PC-3 (cell line): ENCODE measurements around the gene TESK1. TPM values are rescaled to one million over a fixed set of nuclear protein-coding genes. Genes with fewer than 3 reads are reported as not detected.
"Not testable (repeated sequence)": the region's sequence is repeated elsewhere in the genome, so short reads cannot be mapped to it uniquely, and the experiment has no call there.

Source experiments
- ATAC-seq: fragments of 200-7000 bp; cut with Tn5 transposase; 2 replicates; pipeline ENCODE4 v1.9.1; 2020; ENCODE audit warnings: mild to moderate bottlenecking, moderate library complexity
- BruUV-seq: library from RNA; stranded (reverse); fragments of 400-500 nt; replicated peaks from 2 replicates; lab custom pipeline; 2021; lab: Mats Ljungman, UMichigan
- CTCF ChIA-PET: fragments of 300-600 bp; sonication (Branson Sonifier 250); formaldehyde crosslinking; loops from one replicate; lab custom pipeline; 2022; ENCODE audit warnings: antibody characterized with exemption; lab: Charles Lee
- POLR2A ChIA-PET: fragments of 300-600 bp; sonication (Branson Sonifier 250); formaldehyde crosslinking; loops from one replicate; lab custom pipeline; 2022; ENCODE audit warnings: antibody characterized with exemption; ENCODE audit not compliant: unreplicated experiment; lab: Charles Lee
- DNase-seq: peaks from one replicate; pipeline ENCODE4 v3.0.0-alpha.2; 2015
- H2AFZ ChIP-seq: fragments of 300-600 bp; sonication (generic); 2 replicates; pipeline ENCODE4 v1.6.0; 2016; ENCODE audit warnings: antibody characterized with exemption, low read length
- H3F3A ChIP-seq: fragments of 300-600 bp; sonication (generic); one replicate; pipeline ENCODE4 v1.6.0; 2017; ENCODE audit warnings: antibody characterized with exemption, low read length, control low read depth, mild to moderate bottlenecking; ENCODE audit not compliant: unreplicated experiment
- H3K27ac ChIP-seq: fragments of 300-600 bp; sonication (generic); 2 replicates; pipeline ENCODE4 v1.5.1; 2016; ENCODE audit warnings: mild to moderate bottlenecking, low read length
- H3K27me3 ChIP-seq: fragments of 300-600 bp; sonication (generic); 2 replicates; pipeline ENCODE4 v1.6.1; 2016; ENCODE audit warnings: low read length, mixed read lengths
- H3K36me3 ChIP-seq: fragments of 300-600 bp; sonication (generic); 2 replicates; pipeline ENCODE4 v1.6.1; 2016; ENCODE audit warnings: low read depth, mixed run types, low read length, mixed read lengths
- H3K4me1 ChIP-seq: fragments of 300-600 bp; sonication (generic); 2 replicates; pipeline ENCODE4 v1.5.1; 2016; ENCODE audit warnings: low read length; ENCODE audit not compliant: insufficient read depth
- H3K4me2 ChIP-seq: fragments of 300-600 bp; sonication (generic); 2 replicates; pipeline ENCODE4 v1.6.0; 2016; ENCODE audit warnings: low read length
- H3K4me3 ChIP-seq: fragments of 300-600 bp; sonication (generic); 2 replicates; pipeline ENCODE4 v1.5.1; 2016; ENCODE audit warnings: mild to moderate bottlenecking, low read length, mixed read lengths
- H3K79me2 ChIP-seq: fragments of 300-600 bp; sonication (generic); 2 replicates; pipeline ENCODE4 v1.6.1; 2017; ENCODE audit warnings: low read length, mixed read lengths
- H3K9ac ChIP-seq: fragments of 300-600 bp; sonication (generic); 2 replicates; pipeline ENCODE4 v1.6.0; 2016; ENCODE audit warnings: mild to moderate bottlenecking, low read length
- H3K9me2 ChIP-seq: fragments of 300-600 bp; sonication (generic); replicated peaks from 2 replicates; pipeline ENCODE4 v1.6.1; 2016; ENCODE audit warnings: mixed run types, low read length, mixed read lengths
- H3K9me3 ChIP-seq: fragments of 300-600 bp; sonication (generic); 2 replicates; pipeline ENCODE4 v1.6.1; 2016; ENCODE audit warnings: low read length, mixed read lengths
- H4K20me1 ChIP-seq: fragments of 300-600 bp; sonication (generic); 2 replicates; pipeline ENCODE4 v1.6.1; 2016; ENCODE audit warnings: low read length, mixed read lengths
- EZH2 ChIP-seq: fragments of 300-600 bp; sonication (generic); IDR thresholded peaks from one replicate; pipeline ENCODE4 v1.6.1; 2017; ENCODE audit warnings: antibody characterized with exemption, mild to moderate bottlenecking, low read length; ENCODE audit not compliant: unreplicated experiment
- EZH2phosphoT487 ChIP-seq: fragments of 300-600 bp; sonication (generic); IDR thresholded peaks from 2 replicates; pipeline ENCODE4 v1.6.1; 2018; ENCODE audit warnings: mild to moderate bottlenecking, antibody characterized with exemption, low read length, borderline replicate concordance
- intact Hi-C: fragments of 100-400 bp; cut with micrococcal nuclease; formaldehyde crosslinking; loops from 2 replicates; pipeline ENCODE4 v1.9.0; 2023
- total RNA-seq: library from RNA; depleted of rRNA; stranded (reverse); fragments of >200 nt; gene quantifications from 2 replicates; pipeline ENCODE4 v1.2.3, GENCODE V29; 2014
- TF ChIP-seq, protein P1 (sequence below): fragments of 300-600 bp; sonication (generic); conservative IDR thresholded peaks from 2 replicates; pipeline ENCODE4 v1.5.1; 2017; ENCODE audit warnings: antibody characterized with exemption, low read depth, mild to moderate bottlenecking, low read length

TESK1 gene
- total RNA-seq, 1 experiment from 2014 or later, result 11.2 TPM

DNA sequence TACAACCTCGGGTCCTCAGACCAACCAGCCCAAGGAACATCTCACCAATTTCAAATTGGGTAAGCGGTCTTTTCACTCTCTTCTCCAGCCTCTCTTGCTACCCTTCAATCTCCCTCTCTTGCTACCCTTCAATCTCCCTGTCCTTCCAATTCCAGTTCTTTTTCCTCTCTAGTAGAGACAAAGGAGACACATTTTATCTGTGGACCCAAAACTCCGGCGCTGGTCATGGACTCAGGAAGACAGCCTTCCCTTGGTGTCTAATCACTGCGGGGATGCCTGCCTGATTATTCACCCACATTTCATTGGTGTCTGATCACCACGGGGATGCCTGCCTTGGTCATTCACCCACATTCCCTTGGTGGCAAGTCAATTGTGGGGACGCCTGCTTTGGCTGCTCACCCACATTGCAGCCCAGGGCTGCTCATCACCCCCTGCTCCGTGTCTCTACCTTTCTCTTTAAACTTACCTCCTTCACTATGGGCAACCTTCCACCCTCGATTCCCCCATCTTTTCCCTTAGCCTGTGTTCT lies 32.4 kb downstream of the TESK1 start:
- CTCF ChIA-PET, H3K4me3 ChIP-seq, DNase-seq, H3K9me3 ChIP-seq, H3K27me3 ChIP-seq, H3K9me2 ChIP-seq, BruUV-seq, H3K79me2 ChIP-seq, ATAC-seq, H4K20me1 ChIP-seq, POLR2A ChIA-PET, H3K9ac ChIP-seq, H3K27ac ChIP-seq, H3K36me3 ChIP-seq, H3F3A ChIP-seq, H3K4me2 ChIP-seq, H3K4me1 ChIP-seq, H2AFZ ChIP-seq, intact Hi-C loops: not testable (repeated sequence)

DNA sequence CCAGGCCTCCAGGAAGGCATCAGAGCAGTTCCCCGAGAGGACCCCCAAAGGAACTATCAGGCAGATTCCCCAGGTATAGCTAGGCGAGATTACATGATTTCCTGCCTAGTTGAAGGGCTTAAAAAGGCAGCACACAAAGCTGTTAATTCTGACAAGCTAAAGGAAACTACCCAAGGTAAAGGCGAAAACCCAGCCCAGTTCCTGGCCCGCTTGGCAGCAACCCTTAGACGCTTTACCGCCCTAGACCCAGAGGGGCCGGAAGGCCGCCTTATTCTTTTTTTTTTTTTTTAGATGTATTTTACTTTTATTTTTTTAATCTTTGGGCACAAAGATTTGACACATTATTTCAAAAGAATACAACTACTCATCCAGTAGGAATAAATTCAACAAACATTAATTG lies 33.7 kb downstream of the TESK1 start:
- H3K4me2 ChIP-seq, H3F3A ChIP-seq, H3K9ac ChIP-seq, DNase-seq, H3K9me3 ChIP-seq, H3K27me3 ChIP-seq, H3K4me1 ChIP-seq, POLR2A ChIA-PET, H3K27ac ChIP-seq, H3K79me2 ChIP-seq, H3K4me3 ChIP-seq, H3K9me2 ChIP-seq, intact Hi-C loops, CTCF ChIA-PET, ATAC-seq, H4K20me1 ChIP-seq, BruUV-seq, H3K36me3 ChIP-seq, H2AFZ ChIP-seq: not testable (repeated sequence)

DNA sequence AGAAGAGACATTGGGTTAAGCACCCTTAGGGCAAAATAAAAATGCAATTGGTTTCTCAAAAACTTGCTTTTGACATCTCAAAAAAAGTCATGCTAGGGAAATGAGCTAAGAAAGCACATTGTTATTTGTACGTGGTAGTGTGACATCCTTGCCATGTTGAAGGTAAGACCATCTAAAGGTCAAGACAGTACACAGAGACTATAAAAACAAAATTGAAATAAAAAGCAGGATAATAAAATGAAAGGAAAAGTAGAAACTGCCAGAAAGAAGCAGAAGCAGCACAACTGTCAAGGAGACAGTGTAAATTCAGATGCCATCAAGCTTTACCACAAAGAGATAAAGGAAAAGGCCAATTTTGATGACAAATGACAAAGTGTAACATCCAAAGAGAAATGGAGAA lies 34.2 kb downstream of the TESK1 start:
- H3K4me3 ChIP-seq, BruUV-seq, CTCF ChIA-PET, H3K36me3 ChIP-seq, H3K27ac ChIP-seq, POLR2A ChIA-PET, H3K79me2 ChIP-seq, H3F3A ChIP-seq, H3K9me3 ChIP-seq, ATAC-seq, H3K4me1 ChIP-seq, DNase-seq, H3K4me2 ChIP-seq, H2AFZ ChIP-seq, H3K9me2 ChIP-seq, H3K9ac ChIP-seq, H4K20me1 ChIP-seq, intact Hi-C loops, H3K27me3 ChIP-seq: not testable (repeated sequence)

DNA sequence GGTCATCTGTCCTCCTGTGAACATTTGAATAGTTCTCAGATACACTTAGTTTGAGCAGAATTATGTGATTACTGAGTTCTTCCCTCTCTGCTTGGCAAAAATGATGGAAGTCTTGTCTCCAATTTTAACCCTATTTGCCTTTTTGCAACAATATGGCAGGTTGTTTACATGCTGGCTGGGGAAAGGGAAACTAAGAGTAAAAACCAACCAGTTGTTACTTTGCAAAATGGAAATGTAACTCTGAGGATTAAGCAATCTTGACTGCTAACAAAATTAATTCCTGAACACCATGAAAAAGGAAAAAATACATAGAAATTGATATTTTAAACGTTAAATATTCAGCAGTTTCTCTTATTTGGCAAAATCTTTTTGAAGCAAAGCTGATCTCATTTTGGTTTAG lies 34.6 kb downstream of the TESK1 start:
- ATAC-seq, result no peak
- no peaks in the 10 kb centered on the region for H3K27me3 ChIP-seq
- H3F3A ChIP-seq, result no peaks in the 10 kb centered on the region
- H3K9ac ChIP-seq, result no peak overlapping the region
- no peaks in the 10 kb centered on the region for H3K9me2 ChIP-seq
- H2AFZ ChIP-seq, result no peak overlapping the region
- H3K4me2 ChIP-seq, result no peak overlapping the region
- intact Hi-C loops, result no loop called here
- no peaks in the 10 kb centered on the region for H3K4me1 ChIP-seq
- no TSS peak for BruUV-seq
- no peak overlapping the region for H3K4me3 ChIP-seq
- no peak for DNase-seq
- ChIA-PET CTCF (no interaction called here), POLR2A (no interaction called here)
- no peaks in the 10 kb centered on the region for H3K36me3 ChIP-seq
- TF ChIP-seq EZH2phosphoT487 (no peak), EZH2 (no peak)
- TF ChIP-seq, protein P1, sequence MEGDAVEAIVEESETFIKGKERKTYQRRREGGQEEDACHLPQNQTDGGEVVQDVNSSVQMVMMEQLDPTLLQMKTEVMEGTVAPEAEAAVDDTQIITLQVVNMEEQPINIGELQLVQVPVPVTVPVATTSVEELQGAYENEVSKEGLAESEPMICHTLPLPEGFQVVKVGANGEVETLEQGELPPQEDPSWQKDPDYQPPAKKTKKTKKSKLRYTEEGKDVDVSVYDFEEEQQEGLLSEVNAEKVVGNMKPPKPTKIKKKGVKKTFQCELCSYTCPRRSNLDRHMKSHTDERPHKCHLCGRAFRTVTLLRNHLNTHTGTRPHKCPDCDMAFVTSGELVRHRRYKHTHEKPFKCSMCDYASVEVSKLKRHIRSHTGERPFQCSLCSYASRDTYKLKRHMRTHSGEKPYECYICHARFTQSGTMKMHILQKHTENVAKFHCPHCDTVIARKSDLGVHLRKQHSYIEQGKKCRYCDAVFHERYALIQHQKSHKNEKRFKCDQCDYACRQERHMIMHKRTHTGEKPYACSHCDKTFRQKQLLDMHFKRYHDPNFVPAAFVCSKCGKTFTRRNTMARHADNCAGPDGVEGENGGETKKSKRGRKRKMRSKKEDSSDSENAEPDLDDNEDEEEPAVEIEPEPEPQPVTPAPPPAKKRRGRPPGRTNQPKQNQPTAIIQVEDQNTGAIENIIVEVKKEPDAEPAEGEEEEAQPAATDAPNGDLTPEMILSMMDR, result no peak
- no peaks in the 10 kb centered on the region for H3K9me3 ChIP-seq
- no peaks in the 10 kb centered on the region for H3K79me2 ChIP-seq
- no peak overlapping the region for H3K27ac ChIP-seq
- H4K20me1 ChIP-seq, result no peaks in the 10 kb centered on the region

DNA sequence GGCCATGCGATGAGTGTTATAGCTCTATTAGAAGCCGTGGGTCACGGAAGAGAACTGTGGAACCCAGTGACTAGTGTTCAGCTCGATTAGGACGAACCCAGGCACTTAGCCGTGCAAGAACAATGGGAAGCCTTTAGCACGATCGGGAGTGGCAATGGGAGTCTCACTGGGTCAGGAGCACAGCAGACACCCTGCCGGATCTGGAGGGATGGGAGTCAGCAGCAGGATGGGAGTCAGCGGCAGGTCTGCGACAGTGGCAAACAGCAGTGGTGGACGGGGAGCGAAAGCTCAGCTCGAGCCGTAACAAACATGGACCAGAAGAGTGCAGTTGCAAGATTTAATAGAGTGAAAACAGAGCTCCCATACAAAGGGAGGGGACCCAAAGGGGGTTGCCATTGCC lies 35.4 kb downstream of the TESK1 start:
- DNase-seq, H3K27ac ChIP-seq, POLR2A ChIA-PET, H3K4me3 ChIP-seq, H3K79me2 ChIP-seq, H3K4me2 ChIP-seq, H3K9me2 ChIP-seq, H3K27me3 ChIP-seq, H3K9me3 ChIP-seq, H3K4me1 ChIP-seq, ATAC-seq, H3K36me3 ChIP-seq, H3K9ac ChIP-seq, CTCF ChIA-PET, H2AFZ ChIP-seq, BruUV-seq, intact Hi-C loops, H4K20me1 ChIP-seq, H3F3A ChIP-seq: not testable (repeated sequence)

DNA sequence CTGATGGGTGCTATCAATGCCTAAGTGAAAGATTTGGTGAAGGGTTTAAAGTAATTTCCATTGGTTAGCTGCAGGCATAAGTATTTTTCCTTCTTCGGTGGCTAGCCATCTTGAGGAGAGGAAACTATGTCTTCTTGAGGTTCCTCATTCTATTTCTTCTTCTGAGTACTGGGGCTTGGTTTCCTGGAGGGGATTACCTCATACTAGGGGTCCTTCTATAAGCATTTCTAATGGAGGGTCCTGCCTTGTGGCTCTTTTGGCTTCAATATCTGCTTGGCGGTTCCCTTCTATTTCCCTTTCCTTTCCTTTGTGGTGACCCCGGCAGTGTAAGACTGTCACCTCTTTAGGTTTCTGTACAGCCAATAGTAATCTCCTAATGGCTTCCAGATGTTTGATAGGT lies 36.4 kb downstream of the TESK1 start:
- H3K4me3 ChIP-seq, DNase-seq, H3F3A ChIP-seq, H4K20me1 ChIP-seq, ATAC-seq, intact Hi-C loops, BruUV-seq, H3K79me2 ChIP-seq, H3K4me1 ChIP-seq, H2AFZ ChIP-seq, H3K9ac ChIP-seq, POLR2A ChIA-PET, H3K27ac ChIP-seq, H3K9me3 ChIP-seq, H3K27me3 ChIP-seq, CTCF ChIA-PET, H3K9me2 ChIP-seq, H3K4me2 ChIP-seq, H3K36me3 ChIP-seq: not testable (repeated sequence)
